Activated B cell treated with CpG ODN at 0.5 μM for 24 hours (primary cell): ENCODE data around the gene MEG3. TPM values are rescaled to one million over a fixed set of nuclear protein-coding genes. Genes with fewer than 3 reads are reported as not detected.

Experiments
- ATAC-seq: fragments of 200-7000 bp; cut with Tn5 transposase; one replicate; pipeline ENCODE4 v1.10.0; 2021; ENCODE audit warnings: low read depth, mild to moderate bottlenecking, moderate library complexity
- CTCF ChIA-PET: fragments of 350-600 bp; sonication (Branson Sonifier 250); formaldehyde crosslinking; loops from one replicate; lab custom pipeline; 2021; ENCODE audit warnings: antibody characterized with exemption; lab: Charles Lee
- POLR2A ChIA-PET: fragments of 350-600 bp; sonication (Branson Sonifier 250); formaldehyde crosslinking; loops from one replicate; lab custom pipeline; 2021; ENCODE audit warnings: antibody characterized with exemption; lab: Charles Lee
- DNase-seq: peaks from one replicate; pipeline ENCODE4 v3.0.0; 2022
- H3K27ac Mint-ChIP-seq: one replicate; pipeline ENCODE4 v1.8.0; 2020; ENCODE audit warnings: mixed read lengths
- H3K27me3 Mint-ChIP-seq: one replicate; pipeline ENCODE4 v1.8.0; 2021; ENCODE audit warnings: mixed read lengths
- H3K36me3 Mint-ChIP-seq: one replicate; pipeline ENCODE4 v1.8.0; 2021; ENCODE audit warnings: low read depth, mixed read lengths
- H3K4me1 Mint-ChIP-seq: one replicate; pipeline ENCODE4 v1.8.0; 2021; ENCODE audit warnings: mixed read lengths
- H3K4me3 Mint-ChIP-seq: one replicate; pipeline ENCODE4 v1.8.0; 2020; ENCODE audit warnings: mild to moderate bottlenecking, mixed read lengths
- H3K9me3 Mint-ChIP-seq: one replicate; pipeline ENCODE4 v1.8.0; 2020; ENCODE audit warnings: mixed read lengths
- CTCF ChIP-seq: fragments of 200-600 bp; IDR thresholded peaks from one replicate; pipeline ENCODE4 v1.8.0; 2022; ENCODE audit warnings: antibody characterized with exemption, mild to moderate bottlenecking
- intact Hi-C: fragments of 100-400 bp; cut with micrococcal nuclease; formaldehyde crosslinking; loops from one replicate; pipeline ENCODE4 v1.15.1; 2024
- total RNA-seq: library from RNA; stranded (reverse); gene quantifications from 2 replicates; pipeline ENCODE4 v1.2.3, GENCODE V29; 2022

The MEG3 gene
- total RNA-seq, 1 donor from 2014 or later = not detected

GRCh38 chr14:100828031-100828769, 2.3 kb downstream of the MEG3 start:
- no peak for ATAC-seq
- intact Hi-C loops = no loop called here
- H3K27ac Mint-ChIP-seq = no peak overlapping the region

GRCh38 chr14:100830681-100831080, 4.8 kb downstream of the MEG3 start:
- peaks cover 8% of the 10 kb centered on the region for H3K27me3 Mint-ChIP-seq

More at GRCh38 chr14:100828031-100828769, 2.3 kb downstream of the MEG3 start:
- TF ChIP-seq CTCF = no peak
- H3K4me1 Mint-ChIP-seq = no peaks in the 10 kb centered on the region
- CTCF ChIA-PET = no interaction called here
- no peaks in the 10 kb centered on the region for H3K36me3 Mint-ChIP-seq
- POLR2A ChIA-PET = no interaction called here
- H3K9me3 Mint-ChIP-seq = peaks cover 8% of the 10 kb centered on the region
- peaks cover 15% of the 10 kb centered on the region for H3K27me3 Mint-ChIP-seq
- DNase-seq = no peak
- H3K4me3 Mint-ChIP-seq = no peak overlapping the region

GRCh38 chr14:100832311-100832960, 6.5 kb downstream of the MEG3 start:
- no peaks in the 10 kb centered on the region for H3K36me3 Mint-ChIP-seq
- ATAC-seq = no peak
- ChIA-PET POLR2A (no interaction called here), CTCF (no interaction called here)
- H3K4me1 Mint-ChIP-seq = no peaks in the 10 kb centered on the region
- no peak overlapping the region for H3K4me3 Mint-ChIP-seq
- no peak for TF ChIP-seq CTCF
- peaks cover 6% of the 10 kb centered on the region for H3K9me3 Mint-ChIP-seq
- intact Hi-C loops = no loop called here
- peaks cover 6% of the 10 kb centered on the region for H3K27me3 Mint-ChIP-seq
- DNase-seq = no peak
- no peak overlapping the region for H3K27ac Mint-ChIP-seq

More at GRCh38 chr14:100830681-100831080, 4.8 kb downstream of the MEG3 start:
- ATAC-seq = no peak
- no peaks in the 10 kb centered on the region for H3K4me1 Mint-ChIP-seq
- ChIA-PET CTCF (no interaction called here), POLR2A (no interaction called here)
- intact Hi-C loops = no loop called here
- no peaks in the 10 kb centered on the region for H3K36me3 Mint-ChIP-seq
- H3K9me3 Mint-ChIP-seq = peaks cover 8% of the 10 kb centered on the region
- DNase-seq = no peak
- no peak overlapping the region for H3K27ac Mint-ChIP-seq
- H3K4me3 Mint-ChIP-seq = no peak overlapping the region
- no peak for TF ChIP-seq CTCF

DNA sequence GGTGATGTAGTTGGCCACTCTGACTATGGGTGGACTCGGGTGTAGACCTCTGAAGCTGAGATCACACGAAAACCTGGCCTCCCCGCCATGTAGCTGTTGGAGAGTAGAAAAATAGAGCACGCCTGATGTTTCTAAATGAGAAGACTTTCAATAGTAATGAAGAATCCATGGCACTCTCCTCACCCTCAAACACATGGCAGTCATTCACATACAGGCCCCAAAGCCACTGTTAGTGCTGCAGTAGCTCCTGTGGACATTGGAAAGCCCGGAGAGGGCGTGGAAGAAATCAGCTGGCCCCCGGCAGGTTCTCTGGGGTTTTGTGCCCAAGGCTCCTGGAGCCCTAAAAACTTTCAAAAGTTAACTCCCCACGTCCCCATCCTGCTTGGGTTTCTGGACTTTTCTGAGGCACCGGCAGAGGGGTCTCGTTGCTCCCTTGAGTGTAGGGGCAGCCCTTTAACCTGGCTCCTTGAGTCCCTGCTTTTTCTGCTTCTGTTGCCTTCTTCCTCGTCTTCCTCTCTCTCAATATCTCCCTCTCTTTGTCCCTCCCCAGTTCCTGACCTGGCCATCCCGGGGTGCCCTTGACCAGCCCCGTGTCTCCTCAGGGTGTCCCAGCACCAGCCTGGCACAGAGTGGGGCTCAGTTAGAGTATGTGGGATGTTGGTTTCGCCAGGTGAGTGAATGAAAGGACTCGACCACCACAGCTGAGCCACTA, 8.3 kb downstream of the MEG3 start:
- Mint-ChIP-seq H3K4me1 (no peaks in the 10 kb centered on the region), H3K27me3 (no peaks in the 10 kb centered on the region), H3K27ac (no peak overlapping the region), H3K9me3 (no peaks in the 10 kb centered on the region), H3K4me3 (no peak overlapping the region), H3K36me3 (no peaks in the 10 kb centered on the region)
- no peak for ATAC-seq
- DNase-seq = no peak
- intact Hi-C loops = no loop called here
- TF ChIP-seq CTCF = no peak
- CTCF ChIA-PET = no interaction called here
- POLR2A ChIA-PET = no interaction called here
